Stimulated activated CD4-positive, alpha-beta T cell treated with anti-CD3 and anti-CD28 coated beads, Interleukin-4, amount 100 ng/mL, for 24 hours (primary cell): ENCODE data around the gene MOAP1.
"Not testable (repeated sequence)": the region's sequence is repeated elsewhere in the genome, so short reads cannot be mapped to it uniquely, and the experiment has no call there.

ENCODE experiments used
- DNase-seq: peaks from one replicate; pipeline ENCODE4 v3.0.0-alpha.2; 2020

MOAP1 gene

GRCh38 chr14:93142854-93143652 lies 41.6 kb downstream of the MOAP1 start:
- no peak for DNase-seq

- no peak for DNase-seq
Observed at GRCh38 chr14:93137864-93138263, 46.8 kb downstream of the MOAP1 start.

GRCh38 chr14:93136508-93136907 lies 48.2 kb downstream of the MOAP1 start:
- DNase-seq = not testable (repeated sequence)

GRCh38 chr14:93136009-93136408 lies 48.7 kb downstream of the MOAP1 start:
- no peak for DNase-seq

GRCh38 chr14:93135399-93135798 lies 49.3 kb downstream of the MOAP1 start:
- no peak for DNase-seq

- no peak for DNase-seq
Observed at GRCh38 chr14:93133464-93133863, 51.2 kb downstream of the MOAP1 start.

- no peak for DNase-seq
Observed at GRCh38 chr14:93132472-93133065, 52.1 kb downstream of the MOAP1 start.
